T-helper 1 cell (primary cell): ENCODE results near the gene DALRD3.

Source experiments
- DNase-seq, 5 donors: peaks; one replicate each; pipeline ENCODE4 v3.0.0-alpha.2; 2012 to 2020

DALRD3 gene

DNA sequence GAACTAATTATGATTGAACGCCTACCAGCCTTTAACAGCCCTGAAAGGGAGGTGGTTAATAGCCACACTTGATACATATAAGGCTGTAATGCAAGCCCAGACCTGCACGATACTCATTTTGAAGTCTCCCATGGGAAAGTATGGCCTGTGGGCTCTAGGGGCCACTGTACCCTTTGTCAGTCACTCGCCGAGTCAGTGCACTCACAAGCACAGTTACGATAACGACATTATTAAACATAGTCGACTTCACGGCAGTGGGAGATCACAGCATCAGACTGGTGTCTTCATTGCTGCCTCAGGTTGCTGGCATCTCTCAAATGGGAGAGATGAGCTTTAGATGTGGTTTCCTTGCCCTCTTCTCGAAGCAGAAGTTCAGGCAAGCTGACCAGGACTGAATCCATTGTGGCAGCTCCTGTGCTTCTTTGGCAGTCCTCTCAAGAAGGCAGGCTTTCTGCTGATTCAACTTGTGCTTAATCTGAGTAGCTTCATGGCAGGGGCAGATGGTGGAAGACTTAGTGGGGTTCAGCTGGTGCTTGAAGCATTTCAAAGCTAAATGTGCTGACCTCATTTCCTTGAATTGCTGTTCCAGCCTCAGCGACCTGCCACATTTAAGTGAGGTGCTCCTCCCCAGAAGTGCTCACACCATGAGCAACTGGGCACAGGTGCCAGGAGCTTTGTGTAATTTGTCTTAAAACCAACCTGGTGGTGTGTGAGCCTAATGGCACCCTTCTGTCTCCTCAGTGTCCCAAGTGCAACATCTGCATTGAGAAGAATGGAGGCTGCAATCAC, 44.1 kb downstream of the DALRD3 start:
- no peak for DNase-seq

DNA sequence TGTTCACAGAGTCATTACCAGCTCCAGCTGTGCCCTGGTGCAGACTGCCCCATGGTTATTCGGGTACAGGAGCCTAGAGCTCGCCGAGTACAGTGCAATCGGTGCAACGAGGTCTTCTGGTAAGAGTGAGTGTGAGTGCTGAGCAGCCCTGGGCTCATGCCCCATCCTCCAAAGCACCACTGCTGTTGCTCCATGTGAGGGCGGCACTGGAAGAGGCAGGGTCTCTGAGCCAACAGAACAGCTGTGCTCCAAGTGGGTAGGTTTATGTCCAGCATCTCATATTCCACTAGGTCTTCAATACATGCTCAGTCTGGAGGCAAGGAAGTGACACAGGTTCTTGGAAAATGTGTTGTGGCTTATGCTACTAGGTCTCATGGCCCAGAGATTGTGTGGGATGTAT, 47.8 kb downstream of the DALRD3 start:
- DNase-seq = no peak

DNA sequence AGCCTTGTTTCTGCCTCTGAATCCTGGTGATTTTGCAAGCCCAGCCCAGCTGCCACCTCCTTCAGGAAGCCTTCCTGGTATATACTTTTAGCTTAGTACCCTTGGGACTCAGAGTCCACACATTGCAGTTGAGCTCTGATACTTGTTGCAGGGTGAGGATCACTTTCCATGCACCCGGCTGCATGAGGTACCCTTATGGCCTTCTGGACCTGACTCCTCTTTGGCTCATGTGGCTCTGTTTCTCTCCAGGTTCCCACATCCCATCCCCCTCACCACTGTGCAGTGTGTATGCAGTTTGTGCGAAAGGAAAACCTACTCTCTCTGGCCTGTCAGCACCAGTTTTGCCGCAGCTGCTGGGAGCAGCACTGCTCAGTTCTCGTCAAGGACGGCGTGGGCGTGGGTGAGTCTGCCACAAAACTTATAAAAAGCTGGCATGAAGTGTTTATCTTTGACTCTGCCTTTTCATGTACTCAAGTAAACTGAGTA, 51.5 kb downstream of the DALRD3 start:
- DNase-seq = no peak

DNA sequence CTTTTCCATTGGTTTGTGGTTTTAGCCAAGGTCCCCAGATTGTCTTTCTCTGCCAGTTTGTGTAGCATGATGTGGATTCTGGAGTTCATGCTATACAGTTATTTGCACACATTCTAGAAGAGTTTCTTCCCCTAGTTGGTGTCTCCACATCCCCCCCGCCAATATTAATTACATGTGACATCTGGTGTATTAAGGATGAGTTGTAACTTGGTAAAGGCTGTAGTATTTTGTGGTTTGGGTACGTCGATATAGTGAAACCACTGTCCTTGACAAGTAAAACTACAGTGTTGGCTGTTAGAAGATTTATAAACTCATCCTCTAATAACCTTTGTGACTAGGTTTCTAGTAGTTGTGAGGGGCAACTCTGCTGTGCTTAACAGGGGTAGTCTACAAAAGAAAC, 52.0 kb downstream of the DALRD3 start:
- DNase-seq = peak in 1 of 5 donors; percentile 15
